Epithelial cell of prostate (primary cell): ENCODE measurements around the gene BTG2.
"Not testable (repeated sequence)": the region's sequence is repeated elsewhere in the genome, so short reads cannot be mapped to it uniquely, and the experiment has no call there.

ENCODE experiments used
- DNase-seq: peaks from one replicate; pipeline ENCODE4 v3.0.0-alpha.2; 2011; ENCODE audit warnings: low read depth, low spot score
- H3K27ac ChIP-seq: fragments of 450-650 bp; 2 replicates; pipeline ENCODE4 v1.5.1; 2017; ENCODE audit warnings: mild to moderate bottlenecking

BTG2 gene

DNA sequence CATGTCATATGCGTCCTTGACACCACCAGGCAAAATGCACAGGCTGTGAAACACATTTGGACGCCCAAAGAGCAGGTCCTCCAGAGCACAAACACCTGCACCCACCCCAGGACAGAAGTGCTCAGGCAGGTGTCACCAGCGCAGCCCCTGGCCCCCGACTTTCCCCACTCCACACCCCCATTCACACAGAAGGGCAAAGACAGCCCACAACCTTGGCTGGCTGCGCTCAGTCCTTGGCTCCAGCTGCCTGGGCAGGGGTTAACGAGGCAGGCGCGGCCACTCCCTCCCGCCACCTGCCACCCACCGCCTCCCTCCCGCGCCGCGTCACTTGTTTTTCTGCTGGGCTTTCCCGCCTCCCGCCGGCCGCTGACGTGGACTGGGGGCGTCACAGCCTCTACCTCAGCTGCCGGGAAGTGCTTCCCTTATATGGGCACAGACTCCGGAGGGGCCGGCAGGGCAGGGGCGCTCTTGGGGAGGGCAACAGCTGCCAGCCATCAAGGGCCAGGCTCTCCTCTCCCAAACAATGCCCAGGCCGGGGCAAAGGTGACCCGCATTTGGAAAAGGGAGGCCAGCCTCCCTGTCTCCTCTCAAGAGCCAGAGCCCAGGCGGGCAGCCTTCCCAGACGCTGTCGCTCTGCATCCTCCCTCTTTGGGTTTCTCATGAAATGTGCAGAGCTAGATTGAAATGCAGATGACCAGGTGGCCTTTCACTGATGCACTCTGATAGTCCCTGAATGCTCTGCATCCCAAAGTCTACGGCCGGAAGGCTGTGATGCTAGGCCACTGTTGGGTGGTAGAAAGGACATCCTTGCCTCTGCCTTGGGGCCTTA is 14.8 kb upstream of the BTG2 start:
- DNase-seq, result no peak
- H3K27ac ChIP-seq, result peak overlapping the region; percentile 24

DNA sequence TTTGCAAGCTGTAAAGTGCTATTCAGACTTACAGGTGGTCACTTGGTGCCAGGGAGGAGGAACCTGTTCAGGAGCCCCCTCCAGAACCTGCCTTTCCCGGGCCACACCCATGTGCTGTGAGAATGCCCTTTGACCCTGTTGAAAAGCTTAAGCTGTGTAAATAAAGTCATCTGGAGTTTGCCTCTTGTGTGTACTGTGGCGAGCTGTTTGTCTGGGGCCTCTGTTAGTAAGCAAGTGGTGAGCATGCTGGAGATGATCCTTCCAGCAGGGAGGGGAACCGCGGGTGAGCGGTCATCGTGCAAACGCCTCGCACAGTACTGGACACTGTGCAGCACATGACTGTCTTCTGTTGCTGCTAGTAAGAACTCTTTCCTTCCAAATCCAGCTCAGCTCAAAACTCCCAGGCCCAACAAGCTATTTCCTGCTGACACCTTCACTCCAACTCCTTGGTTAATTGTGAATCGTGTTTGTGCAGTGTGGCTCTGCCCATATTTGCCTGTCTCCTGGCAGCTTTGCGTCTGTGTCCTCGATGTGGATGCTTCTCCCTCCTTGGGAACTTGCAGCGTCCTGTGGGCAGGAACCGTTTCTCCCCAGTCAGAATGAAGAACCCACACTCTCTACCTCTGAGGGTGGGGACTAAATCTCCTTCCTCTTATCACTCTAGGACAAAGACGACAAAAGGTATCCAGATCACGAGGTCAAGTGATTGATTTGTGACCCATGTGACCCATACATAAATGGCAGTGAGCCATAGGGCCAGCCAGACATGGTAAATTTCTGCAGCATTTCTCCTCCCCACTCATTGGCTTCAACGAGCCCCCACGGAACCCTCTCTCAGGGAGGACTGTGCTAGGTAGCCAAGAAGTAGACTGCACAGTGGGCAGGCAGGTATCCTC is 13.9 kb upstream of the BTG2 start:
- H3K27ac ChIP-seq, result no peak overlapping the region
- no peak for DNase-seq

- DNase-seq, result no peak
- H3K27ac ChIP-seq, result no peak overlapping the region
Measured at GRCh38 chr1:203295796-203296195, 9.5 kb upstream of the BTG2 start.

DNA sequence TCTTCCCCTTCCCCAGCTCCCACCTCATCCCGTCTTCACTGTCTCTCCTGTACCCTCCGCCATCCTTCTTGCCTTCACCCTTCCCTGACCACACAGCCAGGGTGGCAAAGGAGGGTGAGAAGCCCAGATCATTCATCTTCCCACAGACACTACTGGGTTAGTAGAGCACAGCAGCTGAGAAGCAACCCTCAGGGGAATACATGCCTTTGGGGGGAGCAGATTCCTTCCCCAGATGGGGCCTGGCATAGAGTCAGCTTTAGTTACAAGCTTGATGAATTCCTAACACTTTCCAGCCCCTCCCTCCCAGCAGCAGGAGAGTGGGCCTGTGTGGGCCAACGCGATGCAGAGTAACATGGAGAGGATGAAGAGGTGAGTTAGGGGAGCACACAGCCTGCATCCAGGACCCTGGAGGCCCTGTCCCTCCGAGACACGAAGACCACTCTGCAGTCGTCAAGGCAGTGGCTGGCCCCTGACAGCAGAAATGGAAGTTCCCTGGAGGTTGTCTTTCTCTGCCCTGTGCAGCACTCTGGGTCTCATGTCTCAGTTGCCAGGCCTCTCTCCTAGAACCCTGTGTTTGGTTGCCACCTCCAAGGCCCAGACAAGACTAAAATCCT is 8.8 kb upstream of the BTG2 start:
- no peak for DNase-seq
- H3K27ac ChIP-seq, result no peak overlapping the region

DNA sequence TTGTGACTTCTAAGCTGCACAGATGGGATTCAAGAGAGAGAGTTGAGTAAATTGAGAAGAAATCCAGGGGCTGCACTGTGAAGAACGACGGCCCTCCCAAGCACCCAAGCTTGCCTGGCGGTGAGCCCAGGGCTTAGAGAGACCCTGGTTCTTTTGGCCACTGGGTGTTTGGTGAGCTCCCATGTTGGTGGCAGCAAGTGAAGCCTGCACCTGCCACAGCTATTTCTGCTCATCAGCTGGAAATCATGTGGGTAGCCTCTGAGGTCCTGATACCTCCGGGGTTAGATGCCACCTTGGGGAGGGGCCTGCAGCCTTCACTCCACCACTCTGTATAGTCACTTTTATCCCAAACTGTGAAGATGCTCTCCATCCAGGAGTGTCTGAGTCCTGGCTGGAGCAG is 6.2 kb upstream of the BTG2 start:
- DNase-seq, result no peak
- H3K27ac ChIP-seq, result no peak overlapping the region

GRCh38 chr1:203299719-203300429 is 5.4 kb upstream of the BTG2 start:
- not testable (repeated sequence) for DNase-seq, H3K27ac ChIP-seq

- H3K27ac ChIP-seq, result no peak overlapping the region
- DNase-seq, result no peak
Measured at GRCh38 chr1:203300441-203301330, 4.6 kb upstream of the BTG2 start.

- H3K27ac ChIP-seq, result no peak overlapping the region
- DNase-seq, result no peak
Measured at GRCh38 chr1:203301331-203301668, 4.0 kb upstream of the BTG2 start.

- H3K27ac ChIP-seq, result no peak overlapping the region
- no peak for DNase-seq
Measured at GRCh38 chr1:203302456-203302855, 2.9 kb upstream of the BTG2 start.

DNA sequence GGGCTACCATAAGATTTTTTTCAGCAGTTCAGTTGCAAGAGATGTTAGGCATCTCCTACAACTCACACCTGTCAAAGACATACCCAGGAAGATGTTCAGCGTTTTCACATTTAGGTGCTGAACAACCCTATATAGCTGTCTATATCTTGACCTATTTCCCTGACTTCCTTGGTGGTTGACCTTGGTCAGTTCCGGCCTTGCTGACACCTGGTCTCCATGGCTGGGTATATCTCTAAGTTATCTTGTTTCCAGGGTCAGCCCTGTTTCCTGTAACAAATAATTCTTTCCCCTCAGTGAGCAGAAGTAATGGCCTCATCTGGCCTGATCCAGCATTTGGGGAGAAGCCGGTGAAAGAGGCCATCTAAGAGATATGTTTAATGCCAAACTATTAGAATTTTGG is 2.4 kb upstream of the BTG2 start:
- DNase-seq, result no peak

GRCh38 chr1:203304391-203304918 is 864 bp upstream of the BTG2 start:
- H3K27ac ChIP-seq, result peak overlapping the region; percentile 91
- DNase-seq, result no peak

More for the DNA sequence above, 2.4 kb upstream of the BTG2 start:
- H3K27ac ChIP-seq, result peak overlapping the region; percentile 91

DNA sequence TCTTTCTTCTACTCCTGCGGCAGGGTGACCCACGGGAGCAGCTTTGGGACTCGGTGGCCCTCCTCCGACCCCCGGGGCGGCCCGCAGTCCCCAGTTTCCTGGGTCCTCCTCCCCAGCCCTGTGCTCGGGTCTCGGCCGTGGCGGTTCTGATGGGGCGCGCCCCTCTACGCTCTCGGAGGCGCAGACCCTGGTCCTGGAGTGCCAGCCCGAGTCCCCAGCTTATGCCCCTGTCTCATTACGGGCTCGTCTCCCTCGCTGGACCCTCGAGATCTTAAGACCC is 430 bp downstream of the BTG2 start:
- peak overlapping the region; percentile 91 for H3K27ac ChIP-seq
- DNase-seq, result no peak

GRCh38 chr1:203306089-203306964 is 1.0 kb downstream of the BTG2 start:
- peak overlapping the region; percentile 91 for H3K27ac ChIP-seq
- DNase-seq, result peak; percentile 73

DNA sequence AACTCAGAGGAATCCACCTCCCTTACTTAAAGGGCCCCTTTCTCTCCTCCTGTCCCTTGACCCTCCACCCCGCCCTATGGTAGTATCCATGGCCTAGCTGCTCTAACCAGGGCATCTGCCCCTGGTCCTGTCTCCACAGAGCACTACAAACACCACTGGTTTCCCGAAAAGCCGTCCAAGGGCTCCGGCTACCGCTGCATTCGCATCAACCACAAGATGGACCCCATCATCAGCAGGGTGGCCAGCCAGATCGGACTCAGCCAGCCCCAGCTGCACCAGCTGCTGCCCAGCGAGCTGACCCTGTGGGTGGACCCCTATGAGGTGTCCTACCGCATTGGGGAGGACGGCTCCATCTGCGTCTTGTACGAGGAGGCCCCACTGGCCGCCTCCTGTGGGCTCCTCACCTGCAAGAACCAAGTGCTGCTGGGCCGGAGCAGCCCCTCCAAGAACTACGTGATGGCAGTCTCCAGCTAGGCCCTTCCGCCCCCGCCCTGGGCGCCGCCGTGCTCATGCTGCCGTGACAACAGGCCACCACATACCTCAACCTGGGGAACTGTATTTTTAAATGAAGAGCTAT is 1.7 kb downstream of the BTG2 start:
- no peak for DNase-seq
- H3K27ac ChIP-seq, result peak overlapping the region; percentile 91

GRCh38 chr1:203307641-203308126 is 2.4 kb downstream of the BTG2 start:
- DNase-seq, result no peak

GRCh38 chr1:203308328-203308922 is 3.1 kb downstream of the BTG2 start:
- no peak for DNase-seq
- H3K27ac ChIP-seq, result peak overlapping the region; percentile 2

More at GRCh38 chr1:203307641-203308126, 2.4 kb downstream of the BTG2 start:
- H3K27ac ChIP-seq, result peak overlapping the region; percentile 91

DNA sequence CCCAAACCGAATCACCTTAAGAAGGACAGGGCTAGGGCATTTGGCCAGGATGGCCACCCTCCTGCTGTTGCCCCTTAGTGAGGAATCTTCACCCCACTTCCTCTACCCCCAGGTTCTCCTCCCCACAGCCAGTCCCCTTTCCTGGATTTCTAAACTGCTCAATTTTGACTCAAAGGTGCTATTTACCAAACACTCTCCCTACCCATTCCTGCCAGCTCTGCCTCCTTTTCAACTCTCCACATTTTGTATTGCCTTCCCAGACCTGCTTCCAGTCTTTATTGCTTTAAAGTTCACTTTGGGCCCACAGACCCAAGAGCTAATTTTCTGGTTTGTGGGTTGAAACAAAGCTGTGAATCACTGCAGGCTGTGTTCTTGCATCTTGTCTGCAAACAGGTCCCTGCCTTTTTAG is 3.6 kb downstream of the BTG2 start:
- peak overlapping the region; percentile 2 for H3K27ac ChIP-seq
- DNase-seq, result no peak
